A549 treated with RU486 at 1 μM for 4 hours (cell line): ENCODE measurements around the gene TADA3. TPM values are rescaled to one million over a fixed set of nuclear protein-coding genes. Genes with fewer than 3 reads are reported as not detected.

Experiments used
- total RNA-seq: library from RNA; stranded (reverse); fragments of 200-300 nt; extraction: Qiagen RNA extraction; gene quantifications from 5 replicates; pipeline ENCODE4 v1.2.3, GENCODE V29; 2022; ENCODE audit warnings: low read depth

TADA3 gene
- total RNA-seq = 50.5 to 61.6 TPM (median 57.4 TPM) in 5 replicates

GRCh38 chr3:9792405-9793160 lies at the start of gene TADA3, which contains the start of gene ARPC4:
TSS of gene TADA3 (minus strand) at chr3:9792473. CDS start at chr3:9791466, 1,007 bp downstream.
TSS of gene ARPC4 (plus strand) at chr3:9793082. CDS start at chr3:9793122, 40 bp downstream.

GRCh38 chr3:9809615-9810432 lies 17.6 kb upstream of the TADA3 start, which contains the start of gene TTLL3:
TSS of gene TTLL3 (plus strand) at chr3:9810262. CDS start at chr3:9810662, 400 bp downstream.

GRCh38 chr3:9769426-9770275 lies 22.6 kb downstream of the TADA3 start, which contains the start of gene CAMK1:
TSS of gene CAMK1 (minus strand) at chr3:9769947. CDS start at chr3:9767749, 2,198 bp downstream.

GRCh38 chr3:9749645-9750555 lies 42.4 kb downstream of the TADA3 start, which contains the start of gene OGG1:
TSS of gene OGG1 (plus strand) at chr3:9749952. CDS start at chr3:9750287, 335 bp downstream.

GRCh38 chr3:9731206-9732079 lies 60.8 kb downstream of the TADA3 start, which contains the start of gene BRPF1:
TSS of gene BRPF1 (plus strand) at chr3:9731735. CDS start at chr3:9734141, 2,406 bp downstream.

Other genes starting within 250 kb of the TADA3 start
- 0.05 to 0.27 TPM (median 0.16 TPM) in 4 of 5 replicates, not detected in the other for gene LHFPL4, start 238.7 kb downstream of the TADA3 start, total RNA-seq
- gene MTMR14, start 143.0 kb downstream of the TADA3 start, total RNA-seq = 25.0 to 31.7 TPM (median 27.5 TPM) in 5 replicates
- gene CPNE9, start 88.6 kb downstream of the TADA3 start, total RNA-seq = 0.08 to 0.27 TPM (median 0.18 TPM) in 4 of 5 replicates, not detected in the other
- 16.1 to 19.8 TPM (median 18.8 TPM) in 5 replicates for gene BRPF1, start 60.7 kb downstream of the TADA3 start, total RNA-seq
- gene OGG1, start 42.5 kb downstream of the TADA3 start, total RNA-seq = 12.4 to 19.0 TPM (median 17.0 TPM) in 5 replicates
- 14.6 to 18.5 TPM (median 17.7 TPM) in 5 replicates for gene CAMK1, start 22.5 kb downstream of the TADA3 start, total RNA-seq
- gene ARPC4, start 609 bp upstream of the TADA3 start, total RNA-seq = 143 to 238 TPM (median 179 TPM) in 5 replicates
- gene TTLL3, start 17.8 kb upstream of the TADA3 start, total RNA-seq = 4.8 to 7.9 TPM (median 6.8 TPM) in 5 replicates
- 33.0 to 48.2 TPM (median 42.5 TPM) in 5 replicates for gene RPUSD3, start 51.5 kb upstream of the TADA3 start, total RNA-seq
- 5.4 to 9.2 TPM (median 6.6 TPM) in 5 replicates for gene CIDEC, start 87.8 kb upstream of the TADA3 start, total RNA-seq
- 52.3 to 76.8 TPM (median 67.9 TPM) in 5 replicates for gene JAGN1, start 98.1 kb upstream of the TADA3 start, total RNA-seq
- 0.88 to 1.8 TPM (median 1.5 TPM) in 5 replicates for gene IL17RE, start 110.4 kb upstream of the TADA3 start, total RNA-seq
- 11.9 to 16.6 TPM (median 13.0 TPM) in 5 replicates for gene IL17RC, start 124.6 kb upstream of the TADA3 start, total RNA-seq
- 8.4 to 12.0 TPM (median 11.6 TPM) in 5 replicates for gene CRELD1, start 141.4 kb upstream of the TADA3 start, total RNA-seq
- gene PRRT3, start 159.9 kb upstream of the TADA3 start, total RNA-seq = 0.82 to 1.8 TPM (median 1.7 TPM) in 5 replicates
- gene EMC3, start 194.4 kb upstream of the TADA3 start, total RNA-seq = 112 to 132 TPM (median 117 TPM) in 5 replicates
- gene FANCD2, start 234.0 kb upstream of the TADA3 start, total RNA-seq = 14.3 to 25.2 TPM (median 17.6 TPM) in 5 replicates